GM21390 (cell line): ENCODE data around the gene GALK1.
"Not testable (repeated sequence)": the region's sequence is repeated elsewhere in the genome, so short reads cannot be mapped to it uniquely, and the experiment has no call there.

ENCODE experiments used
- ATAC-seq: cut with Tn5 transposase; IDR thresholded peaks from one replicate; pipeline ENCODE4 v1.9.1; 2021; ENCODE audit not compliant: unreplicated experiment

GALK1 gene

DNA sequence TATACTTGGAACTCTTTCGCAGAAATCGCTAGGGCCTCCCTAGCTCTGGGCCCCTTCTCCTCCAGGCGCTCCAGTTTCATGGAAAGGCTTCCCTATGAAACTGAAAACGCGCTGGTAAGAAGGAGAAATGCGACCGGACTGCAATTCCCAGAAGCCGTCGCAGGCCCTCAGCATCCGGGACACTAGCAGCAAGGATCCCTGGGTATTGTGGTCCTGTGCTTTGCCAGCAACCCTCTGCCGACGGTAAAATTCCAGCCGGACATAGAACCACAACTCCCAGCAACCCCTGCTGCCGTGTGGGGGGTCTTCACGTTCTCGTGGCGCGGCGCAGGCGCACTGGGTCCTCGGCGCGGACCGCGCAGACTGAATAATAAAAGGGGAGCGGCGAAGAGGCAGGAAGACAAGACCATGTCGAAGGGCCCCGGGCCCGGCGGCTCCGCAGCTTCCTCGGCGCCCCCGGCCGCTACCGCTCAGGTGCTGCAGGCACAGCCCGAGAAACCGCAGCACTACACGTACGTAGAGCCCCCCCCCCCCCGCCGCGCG lies 19.6 kb upstream of the GALK1 start, which contains the start of gene UNK:
Gene UNK (plus strand): TSS at position 334 of the 543 bp plus-strand sequence. CDS start 75 bp downstream, at position 409.
- peak; percentile 53 for ATAC-seq

DNA sequence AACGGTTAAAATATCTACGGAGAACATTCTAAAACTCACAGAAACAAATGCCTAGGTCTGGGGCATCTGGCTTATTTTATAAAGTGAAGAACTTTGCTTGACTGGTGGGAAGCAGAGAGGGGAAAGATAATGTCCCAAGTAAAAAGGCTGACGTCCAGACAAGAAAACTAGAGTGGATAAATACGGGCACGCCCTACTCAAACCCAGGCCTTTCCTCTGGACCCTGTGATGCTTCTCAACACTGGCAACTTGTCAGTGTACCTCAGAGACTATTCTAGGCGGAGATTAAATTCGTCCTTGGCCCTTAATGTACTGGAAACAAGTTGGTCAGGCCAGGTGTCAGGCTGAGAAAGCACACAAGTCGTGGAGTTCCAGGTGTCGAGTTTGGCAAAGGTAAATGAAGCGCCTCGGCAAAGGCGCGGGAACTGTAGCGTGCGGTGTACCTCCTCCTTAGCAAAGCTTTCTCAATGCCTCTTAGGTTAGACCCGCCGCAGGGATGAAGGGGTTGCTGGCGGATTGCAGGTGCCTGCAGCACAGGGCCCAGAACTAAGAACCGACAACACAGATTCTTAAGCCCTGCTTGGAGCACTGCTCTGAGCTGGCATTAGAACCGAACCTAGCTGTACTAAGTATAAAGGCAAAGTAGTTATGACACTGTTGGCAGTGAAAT lies 18.9 kb upstream of the GALK1 start:
- no peak for ATAC-seq

- ATAC-seq, result no peak
Observed at GRCh38 chr17:75783069-75783783, 18.2 kb upstream of the GALK1 start.

GRCh38 chr17:75779987-75780889 lies 15.2 kb upstream of the GALK1 start:
- ATAC-seq, result no peak

DNA sequence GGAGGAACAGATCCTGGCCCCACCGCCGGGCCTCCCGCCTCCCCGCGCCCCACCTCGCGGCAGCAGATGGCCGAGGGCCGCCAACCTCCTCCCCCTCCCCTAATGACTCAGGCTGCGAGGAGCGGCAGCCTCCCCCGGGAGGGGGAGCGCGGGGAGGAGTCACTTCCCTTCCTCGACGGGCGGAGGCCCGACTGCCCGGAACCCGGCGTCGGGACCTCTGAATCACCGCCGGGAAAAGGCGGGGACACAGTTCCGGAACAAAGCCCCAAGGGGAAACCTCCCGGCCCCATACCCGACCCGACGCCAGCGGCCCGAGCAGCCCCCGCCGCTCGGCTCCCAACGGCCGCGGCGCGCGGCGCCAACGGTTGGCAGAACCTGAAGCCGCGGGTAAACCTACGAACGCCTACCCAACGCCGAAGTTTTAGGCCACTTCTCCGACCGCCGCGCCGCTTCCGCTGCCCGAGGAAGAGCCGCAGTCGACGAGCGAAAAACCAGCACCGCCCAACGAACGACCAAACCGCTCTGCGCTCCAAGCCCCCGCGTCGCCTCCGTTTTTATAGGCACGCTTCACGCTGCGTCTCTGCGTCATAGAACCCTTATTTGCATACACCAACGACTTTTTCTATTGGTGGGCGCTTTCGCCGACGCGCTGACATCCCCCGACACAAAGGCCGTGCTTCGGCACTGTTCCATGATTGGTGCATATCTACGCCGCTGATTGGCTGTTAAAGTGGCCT lies 14.4 kb upstream of the GALK1 start:
- peak; percentile 57 for ATAC-seq

DNA sequence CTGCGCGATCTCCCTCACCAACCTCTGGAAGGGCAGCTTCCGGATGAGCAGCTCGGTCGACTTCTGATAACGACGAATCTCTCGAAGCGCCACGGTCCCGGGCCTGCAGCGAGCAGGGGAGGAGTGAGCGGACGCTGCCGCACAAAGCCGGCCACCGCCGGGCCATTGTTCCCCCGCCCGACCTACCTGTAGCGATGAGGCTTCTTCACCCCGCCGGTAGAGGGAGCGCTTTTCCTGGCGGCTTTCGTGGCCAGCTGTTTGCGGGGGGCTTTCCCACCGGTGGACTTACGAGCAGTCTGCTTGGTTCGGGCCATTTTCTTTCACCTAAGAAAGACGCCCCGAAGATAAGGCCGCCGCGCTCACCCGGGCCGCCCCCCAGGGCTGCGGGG lies 13.9 kb upstream of the GALK1 start:
- ATAC-seq, result no peak

DNA sequence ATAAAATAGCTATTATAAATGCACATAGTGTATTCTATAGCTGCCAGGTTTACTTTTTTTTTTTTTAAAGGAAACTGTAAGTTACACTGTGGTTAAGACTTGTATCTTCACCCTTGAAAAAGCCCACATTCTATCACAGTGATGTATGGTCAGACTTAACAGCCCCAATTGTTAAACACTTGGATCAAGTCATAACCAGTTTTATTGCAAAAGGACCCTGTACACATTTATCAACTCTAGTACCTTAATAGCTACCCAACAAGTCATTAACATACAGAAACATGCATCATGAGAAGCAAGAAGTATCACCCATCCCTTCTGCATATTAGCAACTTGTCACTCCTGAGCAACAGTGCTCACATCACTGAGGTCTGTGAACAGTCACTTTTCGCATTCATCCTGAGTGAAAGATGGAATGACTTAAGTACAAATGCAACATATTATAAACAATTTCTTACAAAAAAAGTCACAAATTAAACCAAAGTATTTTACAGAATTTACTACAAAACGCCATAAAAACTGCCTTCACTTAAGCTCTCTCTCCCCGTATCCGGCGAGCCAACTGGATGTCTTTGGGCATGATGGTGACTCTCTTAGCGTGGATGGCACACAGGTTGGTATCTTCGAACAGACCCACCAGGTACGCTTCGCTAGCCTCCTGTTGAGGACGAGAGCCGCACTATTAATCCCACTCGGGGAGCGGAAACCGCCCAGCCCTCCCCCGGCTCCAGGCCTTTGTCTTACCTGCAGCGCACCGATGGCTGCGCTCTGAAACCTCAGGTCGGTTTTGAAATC lies 13.3 kb upstream of the GALK1 start:
- not testable (repeated sequence) for ATAC-seq

DNA sequence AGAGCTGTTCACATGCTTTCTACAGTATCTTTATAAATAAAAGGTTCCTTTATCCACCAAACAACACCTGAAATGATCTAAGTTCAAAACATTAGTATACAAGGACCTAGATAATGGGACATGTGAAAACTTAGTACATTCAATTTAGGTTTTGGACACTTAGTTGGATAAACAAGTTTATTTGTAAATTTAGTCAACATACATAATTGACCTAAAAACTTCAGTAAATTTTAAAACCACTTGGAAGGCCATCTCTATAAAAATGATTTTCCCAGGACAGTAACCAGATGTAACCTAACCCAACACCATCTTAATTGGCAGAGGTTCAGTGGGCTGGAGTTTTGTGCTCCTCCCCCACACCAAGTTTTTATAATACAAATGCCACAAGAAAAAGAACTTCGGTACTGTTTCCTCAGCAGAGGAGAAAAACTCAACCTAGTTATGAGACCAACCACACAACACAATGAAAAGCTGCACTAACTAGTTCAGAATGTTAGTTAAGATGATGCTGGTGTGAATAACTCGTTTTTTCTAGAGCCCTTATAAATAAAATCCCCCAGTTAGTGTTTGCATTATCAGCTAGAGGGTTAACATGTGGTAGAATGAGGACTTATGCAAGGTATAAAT lies 12.4 kb upstream of the GALK1 start:
- ATAC-seq, result no peak

GRCh38 chr17:75776386-75777295 lies 11.6 kb upstream of the GALK1 start:
- ATAC-seq, result no peak

- ATAC-seq, result no peak
Observed at GRCh38 chr17:75774991-75775668, 10.1 kb upstream of the GALK1 start.

- no peak for ATAC-seq
Observed at GRCh38 chr17:75774471-75774990, 9.5 kb upstream of the GALK1 start.

- ATAC-seq, result no peak
Observed at GRCh38 chr17:75773808-75774470, 8.9 kb upstream of the GALK1 start.

- no peak for ATAC-seq
Observed at GRCh38 chr17:75773121-75773807, 8.3 kb upstream of the GALK1 start.

DNA sequence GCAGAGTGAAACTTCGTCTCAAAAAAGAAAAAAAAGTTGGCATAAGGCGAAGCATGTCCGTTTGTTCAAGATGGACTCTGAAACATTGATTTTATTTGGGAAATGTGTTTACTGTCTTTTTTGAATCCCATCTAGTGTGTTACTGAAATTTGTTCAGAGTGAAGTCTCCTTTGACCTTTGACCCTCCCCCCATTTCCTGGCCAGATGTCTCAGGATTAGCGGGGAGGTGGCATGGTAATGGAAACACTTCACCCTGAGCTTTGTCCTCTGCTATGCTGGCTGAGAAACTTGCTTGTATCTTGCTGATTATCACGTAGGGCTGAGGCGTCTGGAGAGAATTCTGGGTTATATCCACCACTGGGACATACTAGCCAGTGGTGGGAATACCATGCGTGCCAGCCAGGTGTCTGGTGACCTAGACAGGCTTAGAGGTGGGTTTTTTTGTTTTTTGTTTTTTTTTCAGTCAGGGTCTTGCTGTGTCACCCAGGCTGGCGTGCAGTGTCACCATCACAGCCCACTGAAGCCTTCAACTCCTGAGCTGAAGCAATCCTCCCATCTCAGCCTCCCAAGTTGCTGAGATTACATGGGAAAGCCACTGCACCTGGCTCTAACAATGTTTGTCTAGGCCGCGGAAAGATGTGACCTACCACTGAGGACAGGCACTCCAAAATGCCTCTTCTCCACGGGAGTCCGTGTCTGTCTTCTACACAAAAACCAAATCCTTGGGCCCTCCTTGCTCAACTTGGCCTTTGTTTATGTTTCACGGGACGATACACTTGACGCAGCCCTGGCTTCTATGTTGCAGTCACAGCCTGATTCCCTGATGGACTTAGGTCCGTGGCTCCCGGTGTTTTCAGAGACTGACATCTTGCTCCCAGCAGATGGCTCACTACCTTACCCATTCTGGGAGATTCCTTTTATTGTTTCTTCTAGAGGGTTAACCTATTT lies 6.6 kb upstream of the GALK1 start:
- ATAC-seq, result no peak

GRCh38 chr17:75769536-75769935 lies 4.5 kb upstream of the GALK1 start:
- no peak for ATAC-seq
